Mucosa of descending colon (tissue), 3 donors: ENCODE measurements around the gene ADGRG6. TPM values are rescaled to one million over a fixed set of nuclear protein-coding genes. Genes with fewer than 3 reads are reported as not detected.

ENCODE experiments used
- ATAC-seq: fragments of 200-7000 bp; cut with Tn5 transposase; one replicate; pipeline ENCODE4 v1.9.1; 2020; ENCODE audit warnings: mild to moderate bottlenecking, moderate library complexity
- DNase-seq, 3 donors: peaks; one replicate each; pipeline ENCODE4 v3.0.0-alpha.2; 2020
- H3K36me3 ChIP-seq: fragments of 200-600 bp; one replicate; pipeline ENCODE4 v1.8.0; 2021; ENCODE audit warnings: low read depth, mild to moderate bottlenecking
- H3K4me1 ChIP-seq: fragments of 200-600 bp; one replicate; pipeline ENCODE4 v1.8.0; 2021; ENCODE audit warnings: low read depth, mild to moderate bottlenecking
- H3K4me3 ChIP-seq: fragments of 200-600 bp; one replicate; pipeline ENCODE4 v1.8.0; 2021; ENCODE audit warnings: mild to moderate bottlenecking
- H3K9me3 ChIP-seq: fragments of 200-600 bp; one replicate; pipeline ENCODE4 v1.8.0; 2021; ENCODE audit warnings: mild to moderate bottlenecking
- CTCF ChIP-seq: fragments of 200-600 bp; IDR thresholded peaks from one replicate; pipeline ENCODE4 v1.8.0; 2022; ENCODE audit warnings: antibody characterized with exemption, mild to moderate bottlenecking
- intact Hi-C, 2 donors: fragments of 100-400 bp; cut with DNase I in 1 of 2; cut with micrococcal nuclease in 1 of 2; formaldehyde crosslinking; loops; one replicate each; pipeline versions ENCODE4 v1.11.0 to v1.11.1; 2022; cut with DNase I, micrococcal nuclease
- total RNA-seq, 3 donors: library from RNA; stranded (reverse); fragmentation: NEBNext Ultra II Directional in 2 of 3; extraction: Animal tissue kit (Norgen Biotek cat#: 25700) in 2 of 3; gene quantifications; one replicate each; pipeline versions ENCODE4 v1.2.1 to v1.2.4, GENCODE V29; 2021 to 2023
- donor health status: DM: no; HTN: no; CAD: no; lungs with moderate emphysema.
- donor health status: DM: no; HTN: no; CAD: no.
- donor health status: DM: no; HTN: yes; CAD: no.

Gene ADGRG6
- total RNA-seq, 3 donors from 2014 or later = 14.1 to 17.6 (median 17.1) TPM

GRCh38 chr6:142395768-142396231 is 94.0 kb downstream of the ADGRG6 start:
- intact Hi-C loops = no loop called here
- ATAC-seq = peak; percentile 37

GRCh38 chr6:142398353-142398752 is 96.5 kb downstream of the ADGRG6 start:
- intact Hi-C loops = no loop called here
- TF ChIP-seq CTCF = no peak

More at GRCh38 chr6:142395768-142396231, 94.0 kb downstream of the ADGRG6 start:
- DNase-seq = no peak
- Histone ChIP-seq H3K36me3 (no peaks in the 10 kb centered on the region), H3K4me3 (no peak overlapping the region), H3K9me3 (no peaks in the 10 kb centered on the region), H3K4me1 (no peaks in the 10 kb centered on the region)
- TF ChIP-seq CTCF = no peak

GRCh38 chr6:142399739-142400138 is 97.9 kb downstream of the ADGRG6 start:
- no peak overlapping the region for H3K4me3 ChIP-seq
- intact Hi-C loops = no loop called here
- TF ChIP-seq CTCF = no peak
- ATAC-seq = no peak
- H3K36me3 ChIP-seq = no peaks in the 10 kb centered on the region
- no peak for DNase-seq
- no peaks in the 10 kb centered on the region for H3K9me3 ChIP-seq
- no peaks in the 10 kb centered on the region for H3K4me1 ChIP-seq

More at GRCh38 chr6:142398353-142398752, 96.5 kb downstream of the ADGRG6 start:
- H3K4me3 ChIP-seq = no peak overlapping the region
- no peaks in the 10 kb centered on the region for H3K9me3 ChIP-seq
- DNase-seq = no peak
- H3K4me1 ChIP-seq = no peaks in the 10 kb centered on the region
- no peak for ATAC-seq
- H3K36me3 ChIP-seq = no peaks in the 10 kb centered on the region

- no peak for TF ChIP-seq CTCF
- H3K4me3 ChIP-seq = no peak overlapping the region
- intact Hi-C loops = no loop called here
- DNase-seq (no peak), ATAC-seq (no peak)
- H3K4me1 ChIP-seq = no peaks in the 10 kb centered on the region
- no peaks in the 10 kb centered on the region for H3K36me3 ChIP-seq
- no peaks in the 10 kb centered on the region for H3K9me3 ChIP-seq
Observed at GRCh38 chr6:142400495-142400894, 98.7 kb downstream of the ADGRG6 start.

- H3K4me3 ChIP-seq = no peak overlapping the region
- DNase-seq = no peak
- no peaks in the 10 kb centered on the region for H3K9me3 ChIP-seq
- H3K36me3 ChIP-seq = no peaks in the 10 kb centered on the region
- H3K4me1 ChIP-seq = no peaks in the 10 kb centered on the region
- intact Hi-C loops = no loop called here
- TF ChIP-seq CTCF = no peak
- no peak for ATAC-seq
Observed at GRCh38 chr6:142401838-142402237, 100.0 kb downstream of the ADGRG6 start.

GRCh38 chr6:142404751-142405150 is 102.9 kb downstream of the ADGRG6 start:
- Histone ChIP-seq H3K36me3 (no peaks in the 10 kb centered on the region), H3K4me3 (no peak overlapping the region), H3K9me3 (no peaks in the 10 kb centered on the region), H3K4me1 (no peaks in the 10 kb centered on the region)
- TF ChIP-seq CTCF = no peak
- ATAC-seq = no peak
- DNase-seq = no peak
- intact Hi-C loops = no loop called here
